ENCODE results near the gene WIPI1. TPM values are rescaled to one million over a fixed set of nuclear protein-coding genes. Genes with fewer than 3 reads are reported as not detected.

The WIPI1 gene
- total and polyA plus RNA-seq, 10 of the 15 experiments (the other 5 are each of a cell fraction or from before 2014, with no cell fraction given), result 6.5 to 44.5 (median 26.2) TPM

GRCh38 chr17:68446626-68447041 is 10.7 kb downstream of the WIPI1 start (continued):
- TF ChIP-seq SRF (IDR thresholded peaks at IDR 0.05; ENCODE audit: low read depth in 2 of 2, low read length in 2 of 2) (no peak), NBN (IDR thresholded peaks at IDR 0.05) (no peak), CBFB (IDR thresholded peaks at IDR 0.05; ENCODE audit: low read depth) (no peak), YBX1 (IDR thresholded peaks at IDR 0.05) (no peak), STAT3 (IDR thresholded peaks at IDR 0.05; ENCODE audit: low read depth, low read length) (no peak), CBX3 (IDR thresholded peaks at IDR 0.05; ENCODE audit: borderline replicate concordance, low read depth) (no peak), ZBTB11 (CRISPR knock-in tag; IDR thresholded peaks at IDR 0.05) (no peak)

- CTCF ChIA-PET, result interaction anchor here (1.0 to 15.1 kb wide), 3 partner anchors 9 to 20 kb away, joined by 3 to 222 read pairs (median 3); partner anchors contain the start of gene WIPI1
- Histone ChIP-seq H3K27ac (ENCODE audit: control insufficient read depth, insufficient read depth) (no peak overlapping the region), H3K4me3 (no peak overlapping the region), H3K9me3 (replicated peaks; ENCODE audit: control insufficient read depth, insufficient read depth, low read length) (no peaks in the 10 kb centered on the region; the same call in 2 of the 3 replicates), H2AFZ (ENCODE audit: control insufficient read depth, low read depth, low read length) (no peak overlapping the region), H3K79me2 (ENCODE audit: control insufficient read depth, insufficient read depth, low read length) (no peaks in the 10 kb centered on the region), H3K4me1 (ENCODE audit: control insufficient read depth, insufficient read depth, low read length) (no peaks in the 10 kb centered on the region), H3K27me3 (replicated peaks in 1 of 2; ENCODE audit: control insufficient read depth in 2 of 2, insufficient read depth in 2 of 2, low read length in 1 of 2) (no peaks in the 10 kb centered on the region), H3K36me3 (ENCODE audit: control insufficient read depth in 2 of 2, insufficient read depth in 2 of 2, low read length in 1 of 2) (no peaks in the 10 kb centered on the region; a peak in 2 of 4 replicates), H3K4me2 (ENCODE audit: control insufficient read depth, insufficient read depth) (no peak overlapping the region), H3K9ac (ENCODE audit: control insufficient read depth, insufficient read depth, low read length) (no peak overlapping the region), H4K20me1 (ENCODE audit: control insufficient read depth, insufficient read depth) (no peaks in the 10 kb centered on the region)
- POLR2A ChIA-PET, result interaction anchor here (1.0 kb wide), 1 partner anchor 10 kb away, joined by 6 read pairs; no protein-coding TSS in a partner anchor
- FAIRE-seq (no peak), DNase-seq (ENCODE audit: low read depth, low spot score) (no peak), ATAC-seq (no peak)
- intact Hi-C loops (cut with micrococcal nuclease; ENCODE audit: unreplicated experiment) (no loop called here), in situ Hi-C loops (cut with MboI) (no loop called here)
- WGBS (ENCODE audit: insufficient coverage, insufficient replicate concordance, low lambda C conversion rate, missing lambda C conversion rate), result 93% methylated on average over 8 of the region's 8 CpGs
- SMC1A ChIA-PET (ENCODE audit: uncharacterized antibody, unreplicated experiment), result interaction anchor here (0.7 to 16.5 kb wide), 2 partner anchors 14 to 152 kb away, joined by 4 to 288 read pairs; partner anchors contain the start of gene WIPI1
- no TSS peak for BruUV-seq (replicated peaks)
- RAD21 ChIA-PET (ENCODE audit: unreplicated experiment), result interaction anchor here (0.6 to 1.7 kb wide), 3 partner anchors 12 to 40 kb away, joined by 3 to 4 read pairs (median 3); partner anchors contain the start of gene WIPI1
- TF ChIP-seq ZNF207 (IDR thresholded peaks at IDR 0.05; ENCODE audit: borderline replicate concordance) (no peak), ZNF622 (IDR thresholded peaks at IDR 0.05) (no peak), ATF7 (IDR thresholded peaks at IDR 0.05; ENCODE audit: low read depth) (no peak), EP300 (IDR thresholded peaks at IDR 0.05; ENCODE audit: borderline replicate concordance in 1 of 2, control insufficient read depth in 1 of 2, low read depth in 2 of 2, low read length in 2 of 2) (no peak)
- TF ChIP-seq, protein P1, sequence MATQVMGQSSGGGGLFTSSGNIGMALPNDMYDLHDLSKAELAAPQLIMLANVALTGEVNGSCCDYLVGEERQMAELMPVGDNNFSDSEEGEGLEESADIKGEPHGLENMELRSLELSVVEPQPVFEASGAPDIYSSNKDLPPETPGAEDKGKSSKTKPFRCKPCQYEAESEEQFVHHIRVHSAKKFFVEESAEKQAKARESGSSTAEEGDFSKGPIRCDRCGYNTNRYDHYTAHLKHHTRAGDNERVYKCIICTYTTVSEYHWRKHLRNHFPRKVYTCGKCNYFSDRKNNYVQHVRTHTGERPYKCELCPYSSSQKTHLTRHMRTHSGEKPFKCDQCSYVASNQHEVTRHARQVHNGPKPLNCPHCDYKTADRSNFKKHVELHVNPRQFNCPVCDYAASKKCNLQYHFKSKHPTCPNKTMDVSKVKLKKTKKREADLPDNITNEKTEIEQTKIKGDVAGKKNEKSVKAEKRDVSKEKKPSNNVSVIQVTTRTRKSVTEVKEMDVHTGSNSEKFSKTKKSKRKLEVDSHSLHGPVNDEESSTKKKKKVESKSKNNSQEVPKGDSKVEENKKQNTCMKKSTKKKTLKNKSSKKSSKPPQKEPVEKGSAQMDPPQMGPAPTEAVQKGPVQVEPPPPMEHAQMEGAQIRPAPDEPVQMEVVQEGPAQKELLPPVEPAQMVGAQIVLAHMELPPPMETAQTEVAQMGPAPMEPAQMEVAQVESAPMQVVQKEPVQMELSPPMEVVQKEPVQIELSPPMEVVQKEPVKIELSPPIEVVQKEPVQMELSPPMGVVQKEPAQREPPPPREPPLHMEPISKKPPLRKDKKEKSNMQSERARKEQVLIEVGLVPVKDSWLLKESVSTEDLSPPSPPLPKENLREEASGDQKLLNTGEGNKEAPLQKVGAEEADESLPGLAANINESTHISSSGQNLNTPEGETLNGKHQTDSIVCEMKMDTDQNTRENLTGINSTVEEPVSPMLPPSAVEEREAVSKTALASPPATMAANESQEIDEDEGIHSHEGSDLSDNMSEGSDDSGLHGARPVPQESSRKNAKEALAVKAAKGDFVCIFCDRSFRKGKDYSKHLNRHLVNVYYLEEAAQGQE (IDR thresholded peaks at IDR 0.05; ENCODE audit: low read depth, low read length), result no peak
These were observed 11.6 kb downstream of the WIPI1 start for GRCh38 chr17:68445671-68446070.
